Trophoblast cell (in vitro differentiated cells and primary cell): Measurements from ENCODE around the gene CCNY.

Experiments
- DNase-seq, 2 donors: peaks; one replicate each; pipeline ENCODE4 v3.0.0-alpha.2; 2016
- H2AFZ ChIP-seq: 2 replicates; pipeline ENCODE4 v1.6.1; 2013; ENCODE audit warnings: low read length, moderate library complexity, mild to moderate bottlenecking; ENCODE audit not compliant: insufficient read depth, poor library complexity
- H2AK5ac ChIP-seq: 2 replicates; pipeline ENCODE4 v1.6.1; 2013; ENCODE audit warnings: mild to moderate bottlenecking, low read length
- H2BK120ac ChIP-seq: 2 replicates; pipeline ENCODE4 v1.6.1; 2013; ENCODE audit warnings: low read length, mild to moderate bottlenecking, moderate library complexity; ENCODE audit not compliant: insufficient read depth, poor library complexity
- H2BK12ac ChIP-seq: 2 replicates; pipeline ENCODE4 v1.6.1; 2013; ENCODE audit warnings: mild to moderate bottlenecking, low read length, moderate library complexity
- H2BK5ac ChIP-seq: 2 replicates; pipeline ENCODE4 v1.6.1; 2013; ENCODE audit warnings: low read length, low read depth, moderate library complexity, mild to moderate bottlenecking; ENCODE audit not compliant: poor library complexity
- H3K14ac ChIP-seq: 2 replicates; pipeline ENCODE4 v1.6.1; 2013; ENCODE audit warnings: mild to moderate bottlenecking, low read length
- H3K18ac ChIP-seq: 2 replicates; pipeline ENCODE4 v1.6.1; 2013; ENCODE audit warnings: mild to moderate bottlenecking, low read length
- H3K23ac ChIP-seq: 2 replicates; pipeline ENCODE4 v1.6.1; 2013; ENCODE audit warnings: low read length
- H3K27ac ChIP-seq: 2 replicates; pipeline ENCODE4 v1.5.1; 2013; ENCODE audit warnings: low read depth, mild to moderate bottlenecking, inconsistent platforms, low read length, moderate library complexity
- H3K27me3 ChIP-seq: 2 replicates; pipeline ENCODE4 v1.6.1; 2013; ENCODE audit warnings: inconsistent platforms, mild to moderate bottlenecking, low read length, moderate library complexity; ENCODE audit not compliant: insufficient read depth
- H3K36me3 ChIP-seq, 2 experiments: 1 replicate in 1 of 2; 2 replicates in 1 of 2; pipeline ENCODE4 v1.6.1; 2013; ENCODE audit warnings: low read length in 2 of 2, mild to moderate bottlenecking in 2 of 2, moderate library complexity in 1 of 2; ENCODE audit not compliant: insufficient read depth in 2 of 2, control insufficient read depth in 1 of 2
- H3K4ac ChIP-seq: 2 replicates; pipeline ENCODE4 v1.6.1; 2013; ENCODE audit warnings: low read depth, mild to moderate bottlenecking, low read length, moderate library complexity
- H3K4me1 ChIP-seq, 2 experiments: 1 replicate in 1 of 2; 2 replicates in 1 of 2; pipeline ENCODE4 v1.6.1; 2013; ENCODE audit warnings: low read length in 2 of 2, mild to moderate bottlenecking in 2 of 2, moderate library complexity in 1 of 2; ENCODE audit not compliant: insufficient read depth in 2 of 2, control insufficient read depth in 1 of 2
- H3K4me2 ChIP-seq: 2 replicates; pipeline ENCODE4 v1.6.1; 2013; ENCODE audit warnings: inconsistent platforms, mild to moderate bottlenecking, low read length, moderate library complexity
- H3K4me3 ChIP-seq: 2 replicates; pipeline ENCODE4 v1.5.1; 2013; ENCODE audit warnings: mild to moderate bottlenecking, low read depth, low read length, inconsistent platforms
- H3K79me1 ChIP-seq: one replicate; pipeline ENCODE4 v1.6.1; 2013; ENCODE audit warnings: low read length
- H3K79me2 ChIP-seq: 2 replicates; pipeline ENCODE4 v1.6.1; 2013; ENCODE audit warnings: low read length, mild to moderate bottlenecking; ENCODE audit not compliant: control insufficient read depth, insufficient read depth, poor library complexity
- H3K9ac ChIP-seq: 2 replicates; pipeline ENCODE4 v1.6.1; 2013; ENCODE audit warnings: mild to moderate bottlenecking, low read length
- H3K9me3 ChIP-seq: 2 replicates; pipeline ENCODE4 v1.6.1; 2013; ENCODE audit warnings: low read depth, mild to moderate bottlenecking, control low read depth, inconsistent platforms, low read length; ENCODE audit not compliant: insufficient read depth
- H4K12ac ChIP-seq: 2 replicates; pipeline ENCODE4 v1.6.1; 2013; ENCODE audit warnings: low read depth, mild to moderate bottlenecking, low read length, moderate library complexity
- H4K8ac ChIP-seq: 2 replicates; pipeline ENCODE4 v1.6.1; 2013; ENCODE audit warnings: low read depth, mild to moderate bottlenecking, low read length, moderate library complexity
- H4K91ac ChIP-seq: one replicate; pipeline ENCODE4 v1.6.1; 2013; ENCODE audit warnings: low read depth, mild to moderate bottlenecking, low read length, moderate library complexity
- WGBS: extraction: QIAGEN DNeasy Blood & Tissue Kit; methylation state at CpG from one replicate; pipeline ENCODE4 v1.1.7; 2013; ENCODE audit warnings: missing lambda C conversion rate; ENCODE audit not compliant: insufficient read length, insufficient coverage; ENCODE audit errors: extremely low coverage; 5-methylcytosine and 5-hydroxymethylcytosine counted together

The CCNY gene

GRCh38 chr10:35554036-35554435 is 217.7 kb downstream of the CCNY start:
- Histone ChIP-seq H2AFZ (peak overlapping the region; percentile 57), H3K27me3 (no peaks in the 10 kb centered on the region), H3K14ac (peak overlapping the region; percentile 45), H2BK5ac (no peak overlapping the region), H3K9me3 (peaks cover 2% of the 10 kb centered on the region), H3K79me2 (no peaks in the 10 kb centered on the region), H3K4me1 (peaks cover 7 to 12% of the 10 kb centered on the region in 2 experiments), H2BK12ac (peak overlapping the region; percentile 73), H3K27ac (no peak overlapping the region), H3K4me2 (no peak overlapping the region), H3K4me3 (no peak overlapping the region), H3K36me3 (peaks cover 5 to 10% of the 10 kb centered on the region in 2 experiments), H3K9ac (peak overlapping the region; percentile 21), H3K18ac (peak overlapping the region; percentile 33), H2BK120ac (no peak overlapping the region), H3K79me1 (peaks cover 4% of the 10 kb centered on the region), H4K12ac (no peak overlapping the region), H3K4ac (peak overlapping the region; percentile 22), H4K91ac (peak overlapping the region; percentile 59), H3K23ac (no peak overlapping the region), H2AK5ac (peak overlapping the region; percentile 48), H4K8ac (peak overlapping the region; percentile 47)
- WGBS = no CpG with 5 or more reads among the region's 2 CpGs
- DNase-seq = no peak

- WGBS = no CpG with 5 or more reads among the region's 3 CpGs
- no peaks in the 10 kb centered on the region for H3K27me3 ChIP-seq
- no peak overlapping the region for H3K14ac ChIP-seq
These were observed 218.2 kb downstream of the CCNY start for GRCh38 chr10:35554461-35555056.

GRCh38 chr10:35555962-35556930 is 219.9 kb downstream of the CCNY start:
- no peak overlapping the region for H4K8ac ChIP-seq
- no peak overlapping the region for H2BK12ac ChIP-seq
- no peak overlapping the region for H3K18ac ChIP-seq
- H3K4me1 ChIP-seq = peaks cover 7 to 12% of the 10 kb centered on the region in 2 experiments
- WGBS = no CpG with 5 or more reads among the region's 6 CpGs
- no peaks in the 10 kb centered on the region for H3K27me3 ChIP-seq
- H3K23ac ChIP-seq = no peak overlapping the region
- no peak overlapping the region for H2AFZ ChIP-seq
- H2AK5ac ChIP-seq = no peak overlapping the region
- H3K79me2 ChIP-seq = no peaks in the 10 kb centered on the region
- H3K4me3 ChIP-seq = no peak overlapping the region
- H4K91ac ChIP-seq = no peak overlapping the region
- no peaks in the 10 kb centered on the region for H3K9me3 ChIP-seq
- no peak overlapping the region for H3K27ac ChIP-seq
- no peak overlapping the region for H2BK5ac ChIP-seq
- H3K14ac ChIP-seq = no peak overlapping the region
- H3K36me3 ChIP-seq = peaks cover 0 to 2% of the 10 kb centered on the region in 2 experiments
- DNase-seq = no peak
- no peak overlapping the region for H3K9ac ChIP-seq
- no peak overlapping the region for H2BK120ac ChIP-seq
- H3K4me2 ChIP-seq = no peak overlapping the region
- H4K12ac ChIP-seq = no peak overlapping the region
- peaks cover 4% of the 10 kb centered on the region for H3K79me1 ChIP-seq
- H3K4ac ChIP-seq = no peak overlapping the region

More at GRCh38 chr10:35554461-35555056, 218.2 kb downstream of the CCNY start:
- H3K9me3 ChIP-seq = peaks cover under 1% of the 10 kb centered on the region
- H2BK5ac ChIP-seq = no peak overlapping the region
- H3K27ac ChIP-seq = no peak overlapping the region
- H3K36me3 ChIP-seq = peaks cover 4 to 5% of the 10 kb centered on the region in 2 experiments
- H3K23ac ChIP-seq = no peak overlapping the region
- H2BK12ac ChIP-seq = no peak overlapping the region
- no peaks in the 10 kb centered on the region for H3K79me2 ChIP-seq
- H2BK120ac ChIP-seq = no peak overlapping the region
- no peak overlapping the region for H3K4me3 ChIP-seq
- no peak overlapping the region for H3K4ac ChIP-seq
- no peak overlapping the region for H4K91ac ChIP-seq
- no peak overlapping the region for H2AFZ ChIP-seq
- peaks cover 4% of the 10 kb centered on the region for H3K79me1 ChIP-seq
- no peak overlapping the region for H3K18ac ChIP-seq
- H3K4me2 ChIP-seq = no peak overlapping the region
- H4K12ac ChIP-seq = no peak overlapping the region
- H2AK5ac ChIP-seq = no peak overlapping the region
- no peak for DNase-seq
- H4K8ac ChIP-seq = no peak overlapping the region
- peaks cover 7 to 12% of the 10 kb centered on the region in 2 experiments for H3K4me1 ChIP-seq
- no peak overlapping the region for H3K9ac ChIP-seq

- Histone ChIP-seq H4K8ac (no peak overlapping the region), H4K12ac (no peak overlapping the region), H3K18ac (no peak overlapping the region), H3K4ac (no peak overlapping the region), H2AK5ac (no peak overlapping the region), H3K4me3 (no peak overlapping the region), H2BK5ac (no peak overlapping the region), H3K9me3 (no peaks in the 10 kb centered on the region), H3K9ac (no peak overlapping the region), H3K79me2 (no peaks in the 10 kb centered on the region), H3K14ac (no peak overlapping the region), H2AFZ (no peak overlapping the region), H3K79me1 (peaks cover 4% of the 10 kb centered on the region), H4K91ac (no peak overlapping the region), H2BK120ac (no peak overlapping the region), H3K4me1 (peaks cover 7 to 8% of the 10 kb centered on the region in 2 experiments), H3K36me3 (peaks cover 0 to 5% of the 10 kb centered on the region in 2 experiments), H3K27me3 (no peaks in the 10 kb centered on the region), H2BK12ac (no peak overlapping the region), H3K23ac (no peak overlapping the region), H3K4me2 (no peak overlapping the region), H3K27ac (no peak overlapping the region)
- WGBS = no CpG with 5 or more reads among the region's 1 CpG
- no peak for DNase-seq
These were observed 222.0 kb downstream of the CCNY start for GRCh38 chr10:35558276-35558675.
